ENCODE data around the gene CDKL2. TPM values are rescaled to one million over a fixed set of nuclear protein-coding genes. Genes with fewer than 3 reads are reported as not detected.

Gene CDKL2
- total and polyA plus RNA-seq, 2 experiments from 2014 or later = 1.8 to 3.1 TPM

DNA sequence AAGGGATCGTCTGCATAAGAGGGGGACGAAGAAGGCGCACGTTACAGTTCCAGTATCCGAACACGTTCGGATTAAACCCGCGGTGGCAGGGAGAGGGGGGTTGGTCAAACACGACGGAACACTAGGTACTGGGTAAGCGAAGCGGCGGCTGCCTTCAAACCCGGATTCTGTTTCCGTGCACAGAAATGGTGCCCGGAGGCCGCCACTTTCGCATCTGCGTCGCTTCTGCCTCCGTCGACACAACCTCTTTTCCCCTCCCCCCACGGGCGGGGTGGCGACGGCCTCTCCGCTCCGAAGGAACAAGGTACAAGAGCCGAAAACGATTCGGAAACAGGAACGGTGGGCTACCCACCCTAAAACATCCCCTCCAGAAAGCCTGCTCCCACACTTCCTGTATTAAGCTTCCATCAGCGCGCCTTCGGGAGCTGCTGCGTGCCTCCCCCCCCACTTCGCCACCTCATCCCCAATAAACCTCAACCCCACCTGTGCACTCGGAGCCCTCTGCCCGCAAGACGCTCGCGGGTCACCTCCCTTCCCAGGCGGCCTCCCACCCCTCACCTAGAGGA, 42.2 kb upstream of the CDKL2 start:
- H3K27ac Mint-ChIP-seq = peak overlapping the region; percentile 97
- H4K20me1 ChIP-seq (replicated peaks; ENCODE audit: insufficient read depth) = peaks cover 44% of the 10 kb centered on the region
- DNase-seq (ENCODE audit: low spot score) = peak; percentile 67

More for the DNA sequence above, 42.2 kb upstream of the CDKL2 start:
- peaks cover 9% of the 10 kb centered on the region; the same call in 1 of the 2 replicates for H3F3A ChIP-seq (replicated peaks; ENCODE audit: low read depth)
- H3K27me3 ChIP-seq (ENCODE audit: insufficient read depth) = no peaks in the 10 kb centered on the region
- H3K4me1 ChIP-seq (ENCODE audit: insufficient read depth) = peaks cover 60% of the 10 kb centered on the region
- TF ChIP-seq, protein P1, sequence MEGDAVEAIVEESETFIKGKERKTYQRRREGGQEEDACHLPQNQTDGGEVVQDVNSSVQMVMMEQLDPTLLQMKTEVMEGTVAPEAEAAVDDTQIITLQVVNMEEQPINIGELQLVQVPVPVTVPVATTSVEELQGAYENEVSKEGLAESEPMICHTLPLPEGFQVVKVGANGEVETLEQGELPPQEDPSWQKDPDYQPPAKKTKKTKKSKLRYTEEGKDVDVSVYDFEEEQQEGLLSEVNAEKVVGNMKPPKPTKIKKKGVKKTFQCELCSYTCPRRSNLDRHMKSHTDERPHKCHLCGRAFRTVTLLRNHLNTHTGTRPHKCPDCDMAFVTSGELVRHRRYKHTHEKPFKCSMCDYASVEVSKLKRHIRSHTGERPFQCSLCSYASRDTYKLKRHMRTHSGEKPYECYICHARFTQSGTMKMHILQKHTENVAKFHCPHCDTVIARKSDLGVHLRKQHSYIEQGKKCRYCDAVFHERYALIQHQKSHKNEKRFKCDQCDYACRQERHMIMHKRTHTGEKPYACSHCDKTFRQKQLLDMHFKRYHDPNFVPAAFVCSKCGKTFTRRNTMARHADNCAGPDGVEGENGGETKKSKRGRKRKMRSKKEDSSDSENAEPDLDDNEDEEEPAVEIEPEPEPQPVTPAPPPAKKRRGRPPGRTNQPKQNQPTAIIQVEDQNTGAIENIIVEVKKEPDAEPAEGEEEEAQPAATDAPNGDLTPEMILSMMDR (conservative IDR thresholded peaks at IDR 0.05; ENCODE audit: low read depth in 2 of 2) = no peak
- TF ChIP-seq, protein P2, sequence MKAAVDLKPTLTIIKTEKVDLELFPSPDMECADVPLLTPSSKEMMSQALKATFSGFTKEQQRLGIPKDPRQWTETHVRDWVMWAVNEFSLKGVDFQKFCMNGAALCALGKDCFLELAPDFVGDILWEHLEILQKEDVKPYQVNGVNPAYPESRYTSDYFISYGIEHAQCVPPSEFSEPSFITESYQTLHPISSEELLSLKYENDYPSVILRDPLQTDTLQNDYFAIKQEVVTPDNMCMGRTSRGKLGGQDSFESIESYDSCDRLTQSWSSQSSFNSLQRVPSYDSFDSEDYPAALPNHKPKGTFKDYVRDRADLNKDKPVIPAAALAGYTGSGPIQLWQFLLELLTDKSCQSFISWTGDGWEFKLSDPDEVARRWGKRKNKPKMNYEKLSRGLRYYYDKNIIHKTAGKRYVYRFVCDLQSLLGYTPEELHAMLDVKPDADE (IDR thresholded peaks at IDR 0.05) = no peak
- TF ChIP-seq, protein P3, sequence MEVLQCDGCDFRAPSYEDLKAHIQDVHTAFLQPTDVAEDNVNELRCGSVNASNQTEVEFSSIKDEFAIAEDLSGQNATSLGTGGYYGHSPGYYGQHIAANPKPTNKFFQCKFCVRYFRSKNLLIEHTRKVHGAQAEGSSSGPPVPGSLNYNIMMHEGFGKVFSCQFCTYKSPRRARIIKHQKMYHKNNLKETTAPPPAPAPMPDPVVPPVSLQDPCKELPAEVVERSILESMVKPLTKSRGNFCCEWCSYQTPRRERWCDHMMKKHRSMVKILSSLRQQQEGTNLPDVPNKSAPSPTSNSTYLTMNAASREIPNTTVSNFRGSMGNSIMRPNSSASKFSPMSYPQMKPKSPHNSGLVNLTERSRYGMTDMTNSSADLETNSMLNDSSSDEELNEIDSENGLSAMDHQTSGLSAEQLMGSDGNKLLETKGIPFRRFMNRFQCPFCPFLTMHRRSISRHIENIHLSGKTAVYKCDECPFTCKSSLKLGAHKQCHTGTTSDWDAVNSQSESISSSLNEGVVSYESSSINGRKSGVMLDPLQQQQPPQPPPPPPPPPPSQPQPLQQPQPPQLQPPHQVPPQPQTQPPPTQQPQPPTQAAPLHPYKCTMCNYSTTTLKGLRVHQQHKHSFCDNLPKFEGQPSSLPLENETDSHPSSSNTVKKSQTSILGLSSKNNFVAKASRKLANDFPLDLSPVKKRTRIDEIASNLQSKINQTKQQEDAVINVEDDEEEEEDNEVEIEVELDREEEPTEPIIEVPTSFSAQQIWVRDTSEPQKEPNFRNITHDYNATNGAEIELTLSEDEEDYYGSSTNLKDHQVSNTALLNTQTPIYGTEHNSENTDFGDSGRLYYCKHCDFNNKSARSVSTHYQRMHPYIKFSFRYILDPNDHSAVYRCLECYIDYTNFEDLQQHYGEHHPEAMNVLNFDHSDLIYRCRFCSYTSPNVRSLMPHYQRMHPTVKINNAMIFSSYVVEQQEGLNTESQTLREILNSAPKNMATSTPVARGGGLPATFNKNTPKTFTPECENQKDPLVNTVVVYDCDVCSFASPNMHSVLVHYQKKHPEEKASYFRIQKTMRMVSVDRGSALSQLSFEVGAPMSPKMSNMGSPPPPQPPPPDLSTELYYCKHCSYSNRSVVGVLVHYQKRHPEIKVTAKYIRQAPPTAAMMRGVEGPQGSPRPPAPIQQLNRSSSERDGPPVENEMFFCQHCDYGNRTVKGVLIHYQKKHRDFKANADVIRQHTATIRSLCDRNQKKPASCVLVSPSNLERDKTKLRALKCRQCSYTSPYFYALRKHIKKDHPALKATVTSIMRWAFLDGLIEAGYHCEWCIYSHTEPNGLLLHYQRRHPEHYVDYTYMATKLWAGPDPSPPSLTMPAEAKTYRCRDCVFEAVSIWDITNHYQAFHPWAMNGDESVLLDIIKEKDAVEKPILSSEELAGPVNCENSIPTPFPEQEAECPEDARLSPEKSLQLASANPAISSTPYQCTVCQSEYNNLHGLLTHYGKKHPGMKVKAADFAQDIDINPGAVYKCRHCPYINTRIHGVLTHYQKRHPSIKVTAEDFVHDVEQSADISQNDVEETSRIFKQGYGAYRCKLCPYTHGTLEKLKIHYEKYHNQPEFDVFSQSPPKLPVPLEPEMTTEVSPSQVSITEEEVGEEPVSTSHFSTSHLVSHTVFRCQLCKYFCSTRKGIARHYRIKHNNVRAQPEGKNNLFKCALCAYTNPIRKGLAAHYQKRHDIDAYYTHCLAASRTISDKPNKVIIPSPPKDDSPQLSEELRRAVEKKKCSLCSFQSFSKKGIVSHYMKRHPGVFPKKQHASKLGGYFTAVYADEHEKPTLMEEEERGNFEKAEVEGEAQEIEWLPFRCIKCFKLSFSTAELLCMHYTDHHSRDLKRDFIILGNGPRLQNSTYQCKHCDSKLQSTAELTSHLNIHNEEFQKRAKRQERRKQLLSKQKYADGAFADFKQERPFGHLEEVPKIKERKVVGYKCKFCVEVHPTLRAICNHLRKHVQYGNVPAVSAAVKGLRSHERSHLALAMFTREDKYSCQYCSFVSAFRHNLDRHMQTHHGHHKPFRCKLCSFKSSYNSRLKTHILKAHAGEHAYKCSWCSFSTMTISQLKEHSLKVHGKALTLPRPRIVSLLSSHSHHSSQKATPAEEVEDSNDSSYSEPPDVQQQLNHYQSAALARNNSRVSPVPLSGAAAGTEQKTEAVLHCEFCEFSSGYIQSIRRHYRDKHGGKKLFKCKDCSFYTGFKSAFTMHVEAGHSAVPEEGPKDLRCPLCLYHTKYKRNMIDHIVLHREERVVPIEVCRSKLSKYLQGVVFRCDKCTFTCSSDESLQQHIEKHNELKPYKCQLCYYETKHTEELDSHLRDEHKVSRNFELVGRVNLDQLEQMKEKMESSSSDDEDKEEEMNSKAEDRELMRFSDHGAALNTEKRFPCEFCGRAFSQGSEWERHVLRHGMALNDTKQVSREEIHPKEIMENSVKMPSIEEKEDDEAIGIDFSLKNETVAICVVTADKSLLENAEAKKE (CRISPR knock-in tag; IDR thresholded peaks at IDR 0.05) = no peak
- TF ChIP-seq JUNB (IDR thresholded peaks at IDR 0.05; ENCODE audit: unreplicated experiment) (no peak), NANOG (IDR thresholded peaks at IDR 0.05; ENCODE audit: borderline replicate concordance) (no peak), POLR2AphosphoS5 (IDR thresholded peaks at IDR 0.05; ENCODE audit: low read depth) (no peak), STAT1 (IDR thresholded peaks at IDR 0.05; ENCODE audit: unreplicated experiment) (no peak), EZH2 (IDR thresholded peaks at IDR 0.05; ENCODE audit: low read depth, unreplicated experiment) (no peak)
- TF ChIP-seq, protein P4, sequence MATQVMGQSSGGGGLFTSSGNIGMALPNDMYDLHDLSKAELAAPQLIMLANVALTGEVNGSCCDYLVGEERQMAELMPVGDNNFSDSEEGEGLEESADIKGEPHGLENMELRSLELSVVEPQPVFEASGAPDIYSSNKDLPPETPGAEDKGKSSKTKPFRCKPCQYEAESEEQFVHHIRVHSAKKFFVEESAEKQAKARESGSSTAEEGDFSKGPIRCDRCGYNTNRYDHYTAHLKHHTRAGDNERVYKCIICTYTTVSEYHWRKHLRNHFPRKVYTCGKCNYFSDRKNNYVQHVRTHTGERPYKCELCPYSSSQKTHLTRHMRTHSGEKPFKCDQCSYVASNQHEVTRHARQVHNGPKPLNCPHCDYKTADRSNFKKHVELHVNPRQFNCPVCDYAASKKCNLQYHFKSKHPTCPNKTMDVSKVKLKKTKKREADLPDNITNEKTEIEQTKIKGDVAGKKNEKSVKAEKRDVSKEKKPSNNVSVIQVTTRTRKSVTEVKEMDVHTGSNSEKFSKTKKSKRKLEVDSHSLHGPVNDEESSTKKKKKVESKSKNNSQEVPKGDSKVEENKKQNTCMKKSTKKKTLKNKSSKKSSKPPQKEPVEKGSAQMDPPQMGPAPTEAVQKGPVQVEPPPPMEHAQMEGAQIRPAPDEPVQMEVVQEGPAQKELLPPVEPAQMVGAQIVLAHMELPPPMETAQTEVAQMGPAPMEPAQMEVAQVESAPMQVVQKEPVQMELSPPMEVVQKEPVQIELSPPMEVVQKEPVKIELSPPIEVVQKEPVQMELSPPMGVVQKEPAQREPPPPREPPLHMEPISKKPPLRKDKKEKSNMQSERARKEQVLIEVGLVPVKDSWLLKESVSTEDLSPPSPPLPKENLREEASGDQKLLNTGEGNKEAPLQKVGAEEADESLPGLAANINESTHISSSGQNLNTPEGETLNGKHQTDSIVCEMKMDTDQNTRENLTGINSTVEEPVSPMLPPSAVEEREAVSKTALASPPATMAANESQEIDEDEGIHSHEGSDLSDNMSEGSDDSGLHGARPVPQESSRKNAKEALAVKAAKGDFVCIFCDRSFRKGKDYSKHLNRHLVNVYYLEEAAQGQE (IDR thresholded peaks at IDR 0.05; ENCODE audit: unreplicated experiment) = no peak
- Mint-ChIP-seq H3K9me3 (no peaks in the 10 kb centered on the region; the same call in 1 of the 3 replicates), H3K4me1 (peaks cover 58% of the 10 kb centered on the region), H3K4me3 (peak overlapping the region; percentile 92), H3K27me3 (ENCODE audit: insufficient read depth, low read depth, poor library complexity) (peaks cover 22% of the 10 kb centered on the region), H3K36me3 (ENCODE audit: low read depth) (peaks cover 3% of the 10 kb centered on the region; the same call in 2 of the 3 replicates)
- peak overlapping the region; percentile 95 for H3K27ac ChIP-seq (ENCODE audit: low read depth)
- no peaks in the 10 kb centered on the region for H3K36me3 ChIP-seq (ENCODE audit: insufficient read depth)
- H3K79me2 ChIP-seq (replicated peaks; ENCODE audit: insufficient read depth) = peaks cover 85% of the 10 kb centered on the region
- H3K4me2 ChIP-seq = peak overlapping the region; percentile 97
- peak overlapping the region; percentile 95 for H3K4me3 ChIP-seq
- peak; percentile 9 for ATAC-seq
- H3K9me2 ChIP-seq (ENCODE audit: insufficient read depth) = no peaks in the 10 kb centered on the region
- H2AFZ ChIP-seq = no peak overlapping the region
